Heart right ventricle (tissue), 16 donors: ENCODE measurements around the gene CHRNA9. TPM values are rescaled to one million over a fixed set of nuclear protein-coding genes. Genes with fewer than 3 reads are reported as not detected.

Experiments
- ATAC-seq, 8 donors: fragments of 200-7000 bp; cut with Tn5 transposase; one replicate each; pipeline ENCODE4 v1.9.1; 2020; ENCODE audit warnings: mild to moderate bottlenecking in 8 of 8, moderate library complexity in 8 of 8, moderate number of reproducible peaks in 1 of 8
- DNase-seq, 2 donors: peaks; one replicate each; pipeline ENCODE4 v3.0.0-alpha.2; 2020
- H3K27ac ChIP-seq, 10 donors: fragments of 200-600 bp; sonication (generic) in 2 of 10; one replicate each; pipeline versions ENCODE4 v1.5.0 to v1.8.0; 2020 to 2022; ENCODE audit warnings: mild to moderate bottlenecking in 3 of 10
- H3K27me3 ChIP-seq, 7 donors: fragments of 200-600 bp; one replicate each; pipeline ENCODE4 v1.8.0; 2021 to 2022; ENCODE audit warnings: mild to moderate bottlenecking in 2 of 7
- H3K36me3 ChIP-seq, 9 donors: fragments of 200-600 bp; sonication (generic) in 1 of 9; one replicate each; pipeline versions ENCODE4 v1.5.0 to v1.8.0; 2020 to 2022; ENCODE audit warnings: mild to moderate bottlenecking in 2 of 9
- H3K4me1 ChIP-seq, 9 donors: fragments of 200-600 bp; sonication (generic) in 1 of 9; one replicate each; pipeline versions ENCODE4 v1.5.0 to v1.8.0; 2020 to 2022; ENCODE audit warnings: mild to moderate bottlenecking in 4 of 9
- H3K4me3 ChIP-seq, 10 donors: fragments of 200-600 bp; sonication (generic) in 2 of 10; one replicate each; pipeline versions ENCODE4 v1.5.0 to v1.8.0; 2020 to 2022; ENCODE audit warnings: mild to moderate bottlenecking in 7 of 10, moderate library complexity in 2 of 10
- H3K9me3 ChIP-seq, 11 donors: fragments of 200-600 bp in 10 of 11; sonication (generic) in 2 of 11; one replicate each; pipeline versions ENCODE4 v1.5.0 to v1.8.0; 2013 to 2022; ENCODE audit warnings: mild to moderate bottlenecking in 2 of 11, control low read depth in 1 of 11, moderate library complexity in 1 of 11
- WGBS, 2 donors: extraction: QIAGEN DNeasy Blood & Tissue Kit; methylation state at CpG; one replicate each; pipeline ENCODE4 v1.1.7; 2013; ENCODE audit warnings: inconsistent platforms in 1 of 2; 5-methylcytosine and 5-hydroxymethylcytosine counted together
- intact Hi-C, 10 donors: fragments of 100-400 bp; cut with DNase I; formaldehyde crosslinking; loops; one replicate each; pipeline versions ENCODE4 v1.11.1 to v1.14.2; 2022
- polyA plus RNA-seq, 2 donors: library from polyadenylated mRNA; stranded (reverse); fragments of 200-250 nt; gene quantifications; one replicate each; pipeline ENCODE4 v1.2.3, GENCODE V29; 2013
- total RNA-seq, 10 donors: library from RNA; stranded (reverse); fragmentation: NEBNext Ultra II Directional in 3 of 10; extraction: Animal tissue kit (Norgen Biotek cat#: 25700) in 3 of 10; gene quantifications; one replicate each; pipeline versions ENCODE4 v1.2.1 to v1.2.4, GENCODE V29; 2021 to 2023
- TF ChIP-seq, protein P1 (sequence below), 9 donors: fragments of 200-600 bp; sonication (generic) in 2 of 9; IDR thresholded peaks; one replicate each; pipeline versions ENCODE4 v1.5.0 to v1.8.0; 2021 to 2022; ENCODE audit warnings: antibody characterized with exemption in 9 of 9, mild to moderate bottlenecking in 5 of 9, moderate library complexity in 1 of 9
- donor health status: Arrhythmogenic right ventricular cardiomyopathy.
- donor health status: ischemic (EF 13 %, LVEDD 7.1; RV severe dilation, severe dysfunction).
- donor health status: healthy with polysubstance abuse.
- donor health status: DM: no; HTN: yes; CAD: no.
- donor health status: DM: no; HTN: no; CAD: no.
- donor health status: ischemic (EF 25% LVEDD 6.9; RV normal size, moderate dysfunction).
- donor health status: ischemic (EF 25% LVEDD 5.7; RV mildly dilated, moderate dysfunction).
- donor health status: healthy.
- donor health status: DM: yes; HTN: yes; CAD: no.
- donor health status: Ischemic cardiomyopathy.
- donor health status: ischemic (EF 35%, LVEDD 5.7; RV mildly dilated, moderate dysfunction).
- donor health status: nonischemic (EF 11% LVEDD 7.7; RV severe dilation, severe dysfunction).
- donor health status: DM: yes; HTN: yes; CAD: no.
- donor health status: PGD.
- donor health status: ischemic (EF 29% LVEDD 5.4; RV normal size, mild dysfunction).
- donor health status: nonischemic (EF 23%, LVEDD 6.1; RV moderate dilation, normal function).

The CHRNA9 gene
- total and polyA plus RNA-seq, 12 donors = not detected

- Histone ChIP-seq H3K9me3 (peaks cover 0 to 4% (median 0%) of the 10 kb centered on the region in 11 donors), H3K4me1 (no peaks in the 10 kb centered on the region), H3K27me3 (peaks cover 0 to 4% (median 0%) of the 10 kb centered on the region in 7 donors), H3K4me3 (no peak overlapping the region), H3K36me3 (no peaks in the 10 kb centered on the region), H3K27ac (no peak overlapping the region)
- intact Hi-C loops = no loop called here
- TF ChIP-seq, protein P1, sequence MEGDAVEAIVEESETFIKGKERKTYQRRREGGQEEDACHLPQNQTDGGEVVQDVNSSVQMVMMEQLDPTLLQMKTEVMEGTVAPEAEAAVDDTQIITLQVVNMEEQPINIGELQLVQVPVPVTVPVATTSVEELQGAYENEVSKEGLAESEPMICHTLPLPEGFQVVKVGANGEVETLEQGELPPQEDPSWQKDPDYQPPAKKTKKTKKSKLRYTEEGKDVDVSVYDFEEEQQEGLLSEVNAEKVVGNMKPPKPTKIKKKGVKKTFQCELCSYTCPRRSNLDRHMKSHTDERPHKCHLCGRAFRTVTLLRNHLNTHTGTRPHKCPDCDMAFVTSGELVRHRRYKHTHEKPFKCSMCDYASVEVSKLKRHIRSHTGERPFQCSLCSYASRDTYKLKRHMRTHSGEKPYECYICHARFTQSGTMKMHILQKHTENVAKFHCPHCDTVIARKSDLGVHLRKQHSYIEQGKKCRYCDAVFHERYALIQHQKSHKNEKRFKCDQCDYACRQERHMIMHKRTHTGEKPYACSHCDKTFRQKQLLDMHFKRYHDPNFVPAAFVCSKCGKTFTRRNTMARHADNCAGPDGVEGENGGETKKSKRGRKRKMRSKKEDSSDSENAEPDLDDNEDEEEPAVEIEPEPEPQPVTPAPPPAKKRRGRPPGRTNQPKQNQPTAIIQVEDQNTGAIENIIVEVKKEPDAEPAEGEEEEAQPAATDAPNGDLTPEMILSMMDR (IDR thresholded peaks at IDR 0.05) = no peak
- 78% methylated on average over 5 of the region's 5 CpGs for WGBS, 2 donors
- DNase-seq (no peak), ATAC-seq (no peak)
These were observed 20.0 kb downstream of the CHRNA9 start for GRCh38 chr4:40355131-40355530.

GRCh38 chr4:40357738-40358137 lies 22.6 kb downstream of the CHRNA9 start:
- TF ChIP-seq, protein P1 (IDR thresholded peaks at IDR 0.05) = no peak
- 85 to 88% methylated on average over 5 of the region's 5 CpGs for WGBS, 2 donors
- Histone ChIP-seq H3K27me3 (peaks cover 0 to 4% (median 0%) of the 10 kb centered on the region in 7 donors), H3K36me3 (no peaks in the 10 kb centered on the region), H3K4me1 (no peaks in the 10 kb centered on the region), H3K4me3 (no peak overlapping the region), H3K27ac (no peak overlapping the region), H3K9me3 (peaks cover 0 to 27% (median 10%) of the 10 kb centered on the region in 11 donors)
- intact Hi-C loops = no loop called here
- no peak for DNase-seq
- ATAC-seq = no peak

DNA sequence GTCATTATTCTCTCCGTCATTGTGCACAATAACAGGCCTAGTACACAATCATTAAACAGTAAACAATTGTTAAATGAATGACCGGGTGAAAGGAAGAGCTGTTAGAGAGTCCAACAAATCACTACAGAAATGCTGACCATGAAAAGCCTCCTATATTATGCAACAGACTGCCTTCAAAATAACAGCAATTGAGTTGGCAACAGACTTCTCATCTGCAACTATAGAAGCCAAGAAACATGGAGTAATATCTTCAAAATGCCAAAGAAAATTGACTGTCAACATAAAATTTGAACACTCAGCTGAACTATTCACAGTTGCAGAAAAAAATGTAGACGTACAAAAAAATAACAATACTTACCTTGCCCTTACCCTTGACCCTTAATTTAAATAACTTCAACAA lies 26.2 kb downstream of the CHRNA9 start:
- H3K27ac ChIP-seq = no peak overlapping the region
- DNase-seq = no peak
- H3K36me3 ChIP-seq = no peaks in the 10 kb centered on the region
- 92 to 98% methylated on average over 3 of the region's 3 CpGs for WGBS, 2 donors
- no peak for ATAC-seq
- no peak overlapping the region for H3K4me3 ChIP-seq
- TF ChIP-seq, protein P1 (IDR thresholded peaks at IDR 0.05) = no peak
- H3K9me3 ChIP-seq = peaks cover 0 to 27% (median 10%) of the 10 kb centered on the region in 11 donors
- intact Hi-C loops = no loop called here
- H3K4me1 ChIP-seq = no peaks in the 10 kb centered on the region
- H3K27me3 ChIP-seq = peaks cover 0 to 5% (median 0%) of the 10 kb centered on the region in 7 donors

DNA sequence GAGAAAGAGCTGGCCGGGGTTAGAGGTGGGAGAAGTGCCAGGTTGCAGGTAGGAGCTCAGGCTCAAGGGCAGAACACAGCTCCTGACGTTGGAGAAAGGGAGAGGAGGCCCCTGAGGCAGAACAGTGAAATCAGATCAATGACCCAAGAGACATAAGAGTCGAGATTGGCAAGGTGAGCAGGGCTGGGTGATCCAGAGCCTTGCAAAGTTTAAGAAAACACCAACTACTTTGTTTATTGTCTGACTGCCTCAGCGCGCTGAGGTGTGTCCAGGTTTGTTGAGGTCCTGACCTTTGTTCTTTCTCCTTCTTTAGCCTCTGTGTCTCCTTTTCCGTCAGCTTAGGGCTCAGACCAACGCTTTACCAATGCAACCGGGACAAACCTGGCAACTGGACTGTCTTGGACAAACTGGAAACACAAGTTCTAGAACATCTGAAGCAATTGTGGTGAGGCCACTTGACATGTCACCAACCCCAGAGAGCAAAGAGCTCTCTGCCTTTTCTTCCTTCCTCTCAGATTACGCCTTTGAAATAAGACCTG lies 28.3 kb downstream of the CHRNA9 start:
- intact Hi-C loops = no loop called here
- H3K27ac ChIP-seq = no peak overlapping the region
- peaks cover 0 to 27% (median 10%) of the 10 kb centered on the region in 11 donors for H3K9me3 ChIP-seq
- no peaks in the 10 kb centered on the region for H3K36me3 ChIP-seq
- H3K4me1 ChIP-seq = no peaks in the 10 kb centered on the region
- WGBS, 2 donors = 75 to 78% methylated on average over 9 of the region's 9 CpGs
- ATAC-seq (no peak), DNase-seq (no peak)
- TF ChIP-seq, protein P1 (IDR thresholded peaks at IDR 0.05) = no peak
- H3K27me3 ChIP-seq = peaks cover 0 to 11% (median 0%) of the 10 kb centered on the region in 7 donors
- H3K4me3 ChIP-seq = no peak overlapping the region
